GM10248 (cell line): Measurements from ENCODE around the gene VPS25.
A peak's percentile ranks its signal among the peaks of the same experiment; 100 is the strongest.

ENCODE experiments used
- CTCF ChIA-PET: fragments of 300-600 bp; sonication (Branson Sonifier 250); formaldehyde crosslinking; extraction: SDS; loops from one replicate; lab custom pipeline; 2021; ENCODE audit warnings: antibody characterized with exemption; lab: Yijun Ruan, JAX
- POLR2A ChIA-PET: fragments of 350-650 bp; sonication (Branson Sonifier 250); formaldehyde crosslinking; extraction: SDS; loops from one replicate; lab custom pipeline; 2020; ENCODE audit warnings: antibody characterized with exemption; lab: Yijun Ruan, JAX
- DNase-seq: peaks from one replicate; pipeline ENCODE4 v3.0.0; 2012; ENCODE audit errors: extremely low spot score
- TF ChIP-seq, protein P1 (sequence below): IDR thresholded peaks from 2 replicates; pipeline ENCODE4 v1.5.1; 2012; ENCODE audit warnings: mild to moderate bottlenecking, low read depth; ENCODE audit errors: extremely low read depth, missing control alignments, control extremely low read depth

VPS25 gene

GRCh38 chr17:42744283-42744805 is 28.9 kb upstream of the VPS25 start:
- peak; percentile 78 for DNase-seq
- TF ChIP-seq, protein P1, sequence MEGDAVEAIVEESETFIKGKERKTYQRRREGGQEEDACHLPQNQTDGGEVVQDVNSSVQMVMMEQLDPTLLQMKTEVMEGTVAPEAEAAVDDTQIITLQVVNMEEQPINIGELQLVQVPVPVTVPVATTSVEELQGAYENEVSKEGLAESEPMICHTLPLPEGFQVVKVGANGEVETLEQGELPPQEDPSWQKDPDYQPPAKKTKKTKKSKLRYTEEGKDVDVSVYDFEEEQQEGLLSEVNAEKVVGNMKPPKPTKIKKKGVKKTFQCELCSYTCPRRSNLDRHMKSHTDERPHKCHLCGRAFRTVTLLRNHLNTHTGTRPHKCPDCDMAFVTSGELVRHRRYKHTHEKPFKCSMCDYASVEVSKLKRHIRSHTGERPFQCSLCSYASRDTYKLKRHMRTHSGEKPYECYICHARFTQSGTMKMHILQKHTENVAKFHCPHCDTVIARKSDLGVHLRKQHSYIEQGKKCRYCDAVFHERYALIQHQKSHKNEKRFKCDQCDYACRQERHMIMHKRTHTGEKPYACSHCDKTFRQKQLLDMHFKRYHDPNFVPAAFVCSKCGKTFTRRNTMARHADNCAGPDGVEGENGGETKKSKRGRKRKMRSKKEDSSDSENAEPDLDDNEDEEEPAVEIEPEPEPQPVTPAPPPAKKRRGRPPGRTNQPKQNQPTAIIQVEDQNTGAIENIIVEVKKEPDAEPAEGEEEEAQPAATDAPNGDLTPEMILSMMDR: no peak
- ChIA-PET CTCF (interaction anchor here (1.0 to 2.9 kb wide), 6 partner anchors 13 to 158 kb away, joined by 3 to 13 read pairs (median 3); partner anchors contain the start of genes RAMP2 and VPS25), POLR2A (no interaction called here)

DNA sequence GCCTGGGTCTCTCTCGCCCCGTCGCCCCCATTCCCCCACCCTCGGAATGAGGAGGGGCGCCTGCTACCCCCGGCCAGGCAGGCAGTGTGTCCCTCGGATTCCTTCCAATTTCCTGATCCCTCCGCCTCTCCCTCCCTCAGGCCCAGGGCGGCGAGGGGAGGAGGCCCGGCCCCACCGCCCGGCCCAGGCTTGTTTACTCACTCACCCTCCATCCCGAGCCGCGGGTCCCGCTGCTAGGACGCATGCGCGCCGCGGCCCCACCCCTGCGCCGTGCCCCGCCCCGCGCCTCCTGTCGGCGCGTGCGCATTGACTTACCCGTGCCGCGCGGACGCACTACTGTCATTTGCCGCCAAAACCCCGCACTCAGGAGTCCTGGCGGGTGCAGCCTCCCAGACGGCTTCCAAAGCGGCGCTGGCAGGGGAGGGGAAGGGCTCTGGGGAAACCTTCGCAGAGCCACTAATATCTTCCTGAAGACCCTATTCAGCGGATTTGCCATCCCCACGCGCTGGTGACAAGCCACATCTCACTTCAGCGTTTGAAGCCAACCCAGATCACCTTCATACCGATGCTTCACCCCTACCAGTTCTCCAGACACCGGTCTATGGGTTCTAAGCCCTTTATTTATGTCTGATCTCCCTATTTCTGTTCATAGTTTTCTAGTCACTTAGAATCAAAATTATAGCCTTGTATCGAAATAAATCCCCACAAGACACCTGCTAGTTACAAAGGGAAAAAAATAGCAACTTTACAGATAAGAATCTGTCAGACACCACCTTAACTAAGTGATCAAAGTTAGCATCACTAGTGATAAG is 28.2 kb upstream of the VPS25 start, which contains the start of gene EZH1:
Gene EZH1, minus strand, starts transcription at position 235 of the 812 bp plus-strand sequence. CDS start 16,099 bp downstream, outside the sequence.
- POLR2A ChIA-PET: no interaction called here
- TF ChIP-seq, protein P1: no peak
- CTCF ChIA-PET: interaction anchor here (2.9 to 8.3 kb wide), 2 partner anchors 16 to 19 kb away, joined by 13 to 99 read pairs; partner anchors contain the start of gene RAMP2
- peak; percentile 100 for DNase-seq

DNA sequence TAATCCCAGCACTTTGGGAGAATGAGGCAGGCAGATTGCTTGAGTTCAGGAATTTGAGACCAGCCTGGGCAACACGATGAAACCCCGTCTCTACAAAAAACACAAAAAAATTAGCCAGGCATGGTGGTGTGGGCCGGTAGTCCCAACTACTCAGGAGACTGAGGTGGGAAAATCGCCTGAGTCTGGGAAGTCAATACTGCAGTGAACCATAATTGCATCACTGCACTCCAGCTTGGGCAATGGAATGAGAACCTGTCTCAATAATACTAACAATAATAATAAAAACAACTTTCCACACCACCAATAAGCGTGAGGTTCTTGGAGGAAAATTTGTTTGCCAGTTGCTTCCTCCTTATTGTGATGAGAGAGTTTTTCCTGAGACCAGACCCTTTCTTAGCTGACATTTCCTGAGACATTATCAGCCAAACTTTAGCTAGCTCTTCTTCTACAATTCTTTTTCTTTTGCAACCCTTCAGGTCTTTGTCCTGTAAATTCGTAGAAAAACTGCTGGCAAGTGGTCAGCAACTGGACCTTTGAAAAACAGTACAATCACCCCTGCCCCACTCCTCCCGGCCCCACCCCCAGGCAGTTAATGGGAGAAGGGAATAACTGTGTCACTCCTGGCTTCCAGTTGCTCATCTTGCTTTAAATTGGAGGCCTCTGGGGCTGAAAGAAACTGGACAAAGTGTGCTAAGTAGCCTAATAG is 24.9 kb upstream of the VPS25 start:
- ChIA-PET POLR2A (no interaction called here), CTCF (interaction anchor here (1.3 to 8.3 kb wide), 4 partner anchors 13 to 276 kb away, joined by 3 to 99 read pairs (median 12); partner anchors contain the start of genes PSMC3IP and RAMP2)
- TF ChIP-seq, protein P1: no peak
- no peak for DNase-seq

DNA sequence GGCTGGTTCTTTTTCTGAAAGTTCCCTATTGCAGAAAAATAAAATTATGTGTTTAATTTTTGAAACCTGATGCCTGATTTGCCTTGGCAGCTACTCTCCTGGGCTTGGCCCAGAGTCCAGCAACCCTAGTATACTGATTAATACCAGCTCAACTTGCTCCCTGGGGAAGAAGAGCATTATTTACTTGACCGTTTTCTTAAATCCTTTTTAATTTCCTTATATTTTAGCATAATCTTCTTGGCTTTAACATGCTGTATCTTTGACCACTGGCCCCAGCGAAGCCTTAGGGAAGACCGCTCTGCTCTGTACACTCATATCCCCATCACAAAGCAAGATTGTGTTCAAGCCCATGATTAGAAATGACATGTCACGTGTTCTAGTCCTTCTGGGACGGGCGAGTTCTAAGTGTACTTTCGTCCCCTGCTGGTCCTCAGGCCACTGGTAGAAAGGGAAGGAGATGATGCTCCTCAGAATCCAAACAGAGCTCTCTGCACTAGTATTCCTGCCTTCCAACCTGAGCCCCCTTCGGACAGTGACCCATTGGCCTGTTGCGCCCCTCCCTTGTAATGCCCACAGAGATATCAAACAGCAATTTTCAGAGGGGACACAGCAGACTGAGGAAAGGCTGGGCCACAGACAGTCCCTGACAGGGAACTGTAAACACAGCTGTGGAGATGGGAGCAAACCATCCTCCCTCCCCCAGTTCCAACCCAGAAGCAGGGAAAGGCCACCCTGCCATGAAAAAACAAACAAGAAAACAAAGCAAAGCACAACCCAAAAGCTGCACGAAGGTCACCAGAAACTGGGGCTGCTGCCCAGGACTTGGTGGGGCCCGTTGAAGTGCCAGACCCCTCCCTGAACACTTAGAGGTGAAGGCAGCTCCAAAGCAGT is 24.1 kb upstream of the VPS25 start:
- DNase-seq: no peak
- ChIA-PET POLR2A (interaction anchor here (0.6 to 0.7 kb wide), 2 partner anchors 144 to 150 kb away, joined by 5 to 7 read pairs; no protein-coding TSS in a partner anchor), CTCF (interaction anchor here (0.9 to 8.3 kb wide), 4 partner anchors 12 to 172 kb away, joined by 3 to 99 read pairs (median 11); partner anchors contain the start of genes PSMC3IP and RAMP2)
- TF ChIP-seq, protein P1: no peak

GRCh38 chr17:42750739-42751344 is 22.4 kb upstream of the VPS25 start:
- DNase-seq: no peak
- TF ChIP-seq, protein P1: no peak
- POLR2A ChIA-PET: no interaction called here
- CTCF ChIA-PET: interaction anchor here (3.2 to 8.3 kb wide), 2 partner anchors 10 to 173 kb away, joined by 17 to 99 read pairs; partner anchors contain the start of genes PSMC3IP and RAMP2
